ENCODE data around the gene RNASET2.
A peak's percentile ranks its signal among the peaks of the same experiment; 100 is the strongest.

The RNASET2 gene

GRCh38 chr6:166957087-166957804 lies 896 bp upstream of the RNASET2 start:
- Mint-ChIP-seq H3K36me3 (ENCODE audit: low read depth) (peaks cover 17% of the 10 kb centered on the region), H3K9me3 (peaks cover under 1% of the 10 kb centered on the region), H3K27ac (no peak overlapping the region), H3K27me3 (ENCODE audit: low read depth, poor library complexity) (peaks cover 18% of the 10 kb centered on the region), H3K4me3 (peak overlapping the region; percentile 87), H3K4me1 (peaks cover 60% of the 10 kb centered on the region)
- peak; percentile 34 for DNase-seq
- no peak for TF ChIP-seq CTCF (IDR thresholded peaks at IDR 0.05)

- peak overlapping the region; percentile 87 for H3K4me3 Mint-ChIP-seq
- peaks cover 30% of the 10 kb centered on the region for H3K36me3 Mint-ChIP-seq (ENCODE audit: low read depth)
- H3K9me3 Mint-ChIP-seq = no peaks in the 10 kb centered on the region
- TF ChIP-seq CTCF (IDR thresholded peaks at IDR 0.05) = no peak
- H3K27me3 Mint-ChIP-seq (ENCODE audit: low read depth, poor library complexity) = peaks cover 18% of the 10 kb centered on the region
- DNase-seq = no peak
- no peak overlapping the region for H3K27ac Mint-ChIP-seq
- H3K4me1 Mint-ChIP-seq = peaks cover 60% of the 10 kb centered on the region
Measured at GRCh38 chr6:166955865-166956443, 396 bp downstream of the RNASET2 start.

- TF ChIP-seq CTCF (IDR thresholded peaks at IDR 0.05) = no peak
- peaks cover 58% of the 10 kb centered on the region for H3K4me1 Mint-ChIP-seq
- peak overlapping the region; percentile 87 for H3K4me3 Mint-ChIP-seq
- H3K9me3 Mint-ChIP-seq = no peaks in the 10 kb centered on the region
- H3K27me3 Mint-ChIP-seq (ENCODE audit: low read depth, poor library complexity) = peaks cover 23% of the 10 kb centered on the region
- peaks cover 36% of the 10 kb centered on the region for H3K36me3 Mint-ChIP-seq (ENCODE audit: low read depth)
- DNase-seq = peak; percentile 22
- H3K27ac Mint-ChIP-seq = peak overlapping the region; percentile 42
Measured at GRCh38 chr6:166955121-166955864, 1.1 kb downstream of the RNASET2 start.

- DNase-seq = no peak
- H3K27ac Mint-ChIP-seq = no peak overlapping the region
- TF ChIP-seq CTCF (IDR thresholded peaks at IDR 0.05) = no peak
- peaks cover 47% of the 10 kb centered on the region for H3K4me1 Mint-ChIP-seq
- H3K9me3 Mint-ChIP-seq = no peaks in the 10 kb centered on the region
- peaks cover 41% of the 10 kb centered on the region for H3K36me3 Mint-ChIP-seq (ENCODE audit: low read depth)
- peak overlapping the region; percentile 52 for H3K4me3 Mint-ChIP-seq
- H3K27me3 Mint-ChIP-seq (ENCODE audit: low read depth, poor library complexity) = peaks cover 22% of the 10 kb centered on the region
Measured at GRCh38 chr6:166954118-166954713, 2.1 kb downstream of the RNASET2 start.

GRCh38 chr6:166952567-166953486 lies 3.5 kb downstream of the RNASET2 start:
- H3K4me3 Mint-ChIP-seq = no peak overlapping the region
- H3K36me3 Mint-ChIP-seq (ENCODE audit: low read depth) = peaks cover 42% of the 10 kb centered on the region
- H3K9me3 Mint-ChIP-seq = no peaks in the 10 kb centered on the region
- peaks cover 19% of the 10 kb centered on the region for H3K27me3 Mint-ChIP-seq (ENCODE audit: low read depth, poor library complexity)
- no peak for DNase-seq
- no peak for TF ChIP-seq CTCF (IDR thresholded peaks at IDR 0.05)
- no peak overlapping the region for H3K27ac Mint-ChIP-seq
- peaks cover 33% of the 10 kb centered on the region for H3K4me1 Mint-ChIP-seq
